Medulla oblongata (tissue), 1 donor: ENCODE results near the gene MCM9.
"Not testable (repeated sequence)": the region's sequence is repeated elsewhere in the genome, so short reads cannot be mapped to it uniquely, and the experiment has no call there.

Experiments
- DNase-seq: peaks from one replicate; pipeline ENCODE4 v3.0.0-alpha.2; 2015; ENCODE audit errors: extremely low spot score

Gene MCM9

DNA sequence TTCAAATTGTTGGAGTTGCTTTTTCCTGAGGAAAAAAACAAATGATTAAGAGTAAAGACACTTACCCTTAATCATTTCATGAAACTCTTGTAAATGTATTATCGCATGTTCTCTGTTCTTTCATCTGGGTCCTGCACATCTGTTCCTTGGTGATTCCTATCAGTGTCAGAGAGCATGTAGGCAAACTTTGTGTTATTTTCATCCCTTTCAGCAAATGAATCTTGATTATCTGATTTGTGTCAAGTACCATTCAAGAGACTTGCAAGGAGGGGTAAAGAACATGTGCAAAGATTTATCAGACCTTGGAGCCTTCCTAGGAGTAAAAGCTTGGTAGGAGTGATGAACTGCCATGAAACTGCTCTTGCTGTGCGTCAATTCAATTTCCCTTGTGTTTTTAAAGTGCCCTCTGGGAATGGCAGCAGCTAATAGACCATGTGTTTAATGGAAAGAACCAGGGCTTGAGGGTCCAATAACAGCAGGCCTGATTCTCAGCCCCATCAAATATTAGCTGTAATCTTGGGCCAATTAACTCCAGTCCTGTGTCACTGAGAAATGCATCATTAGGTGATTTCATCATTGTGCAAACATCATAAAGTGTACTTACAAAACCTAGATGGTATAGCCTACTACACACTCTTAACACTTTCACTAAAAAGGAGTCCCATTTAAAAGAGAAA lies 164.7 kb downstream of the MCM9 start:
- DNase-seq: no peak

DNA sequence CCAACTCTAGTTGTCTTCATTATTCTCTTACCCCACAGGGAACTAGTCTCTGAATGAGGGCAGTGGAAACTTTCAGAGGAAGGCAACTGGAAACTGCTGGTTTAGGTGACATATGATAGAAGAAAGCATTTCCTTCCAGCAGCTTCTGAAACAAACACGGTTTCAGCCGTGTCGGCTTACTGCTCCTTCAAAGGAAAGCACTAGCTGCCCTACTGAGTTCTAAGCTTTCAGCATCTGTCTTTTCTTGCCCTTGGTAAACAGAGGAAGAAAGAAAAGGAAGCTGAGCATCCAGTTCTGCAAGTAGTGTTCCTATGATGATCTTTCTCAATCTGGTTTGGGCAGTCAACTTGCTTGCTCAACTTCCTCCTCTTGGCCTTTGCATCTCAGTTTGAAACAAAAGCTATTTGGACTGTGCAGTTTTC lies 166.0 kb downstream of the MCM9 start:
- peak; percentile 78 for DNase-seq

DNA sequence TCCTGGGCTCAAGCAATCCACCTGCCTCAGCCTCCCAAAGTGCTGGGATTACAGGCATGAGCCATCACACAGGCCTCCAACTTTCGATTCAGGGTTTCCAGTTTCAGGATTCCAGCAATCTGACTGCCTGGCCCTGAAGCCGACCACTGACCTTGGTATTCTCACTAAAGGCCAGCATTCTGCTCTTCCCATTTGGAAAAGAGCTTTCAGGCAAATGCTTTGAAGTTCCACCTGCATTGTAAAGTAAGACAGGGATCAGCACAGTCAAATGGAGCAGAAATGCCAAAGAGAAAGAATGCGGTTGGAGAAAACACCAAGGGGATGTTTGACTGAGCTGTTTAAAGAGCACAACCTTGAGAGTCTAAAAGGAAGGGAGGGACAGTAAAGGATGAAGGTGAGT lies 166.5 kb downstream of the MCM9 start:
- DNase-seq: no peak

DNA sequence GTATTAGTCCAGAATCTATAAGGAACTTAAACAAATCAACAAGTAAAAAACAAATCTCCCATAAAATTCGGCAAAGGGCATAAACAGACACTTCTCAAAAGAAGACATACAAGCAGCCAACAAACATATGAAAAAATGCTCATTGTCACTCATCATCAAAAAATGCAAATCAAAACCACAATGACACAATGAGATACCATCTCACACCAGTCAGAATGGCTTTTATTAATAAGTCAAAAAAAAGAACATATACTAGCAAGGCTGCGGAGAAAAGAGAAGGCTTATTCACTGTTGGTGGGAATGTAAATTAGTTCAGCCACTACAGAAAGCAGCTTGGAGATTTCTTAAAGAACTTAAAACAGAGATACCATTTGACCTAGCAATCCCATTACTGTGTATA lies 169.6 kb downstream of the MCM9 start:
- not testable (repeated sequence) for DNase-seq

DNA sequence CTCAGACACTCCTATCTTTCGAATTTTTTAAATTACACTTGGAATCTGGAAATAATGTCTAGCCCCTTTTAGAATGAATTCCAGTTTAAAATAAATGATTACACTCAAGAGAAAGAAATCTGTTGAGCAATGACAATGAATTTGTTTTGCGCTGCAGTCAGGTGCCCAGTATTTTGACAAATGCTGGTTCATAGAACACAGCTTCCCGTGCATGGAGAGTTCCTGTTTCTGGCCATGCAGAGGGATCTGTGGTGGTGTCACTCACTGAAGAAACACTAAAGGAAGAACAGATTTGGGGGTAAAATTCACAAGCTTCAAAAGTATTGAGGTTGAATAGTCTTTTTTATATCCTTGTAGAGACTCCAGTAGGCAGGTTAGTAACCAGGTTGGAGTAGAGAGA lies 170.2 kb downstream of the MCM9 start:
- DNase-seq: no peak
